ENCODE data around the gene FAM13A.

FAM13A gene

GRCh38 chr4:88804234-88804633, 252.8 kb downstream of the FAM13A start:
- DNase-seq, result no peak

- DNase-seq, result no peak
These were observed 253.3 kb downstream of the FAM13A start for GRCh38 chr4:88803600-88804096.

GRCh38 chr4:88802585-88803286, 254.2 kb downstream of the FAM13A start:
- DNase-seq, result no peak

GRCh38 chr4:88802138-88802537, 254.8 kb downstream of the FAM13A start:
- DNase-seq, result no peak

- DNase-seq, result no peak
These were observed 257.1 kb downstream of the FAM13A start for GRCh38 chr4:88799900-88800299.

- no peak for DNase-seq
These were observed 259.3 kb downstream of the FAM13A start for GRCh38 chr4:88797725-88798124.

GRCh38 chr4:88796545-88796944, 260.4 kb downstream of the FAM13A start:
- no peak for DNase-seq

GRCh38 chr4:88794952-88795351, 262.0 kb downstream of the FAM13A start:
- DNase-seq, result no peak

- DNase-seq, result no peak
These were observed 262.8 kb downstream of the FAM13A start for GRCh38 chr4:88794087-88794690.

GRCh38 chr4:88793475-88793874, 263.5 kb downstream of the FAM13A start:
- DNase-seq, result no peak

GRCh38 chr4:88792821-88793220, 264.2 kb downstream of the FAM13A start:
- no peak for DNase-seq

GRCh38 chr4:88792268-88792781, 264.7 kb downstream of the FAM13A start:
- no peak for DNase-seq

GRCh38 chr4:88791274-88791673, 265.7 kb downstream of the FAM13A start:
- no peak for DNase-seq

- no peak for DNase-seq
These were observed 268.1 kb downstream of the FAM13A start for GRCh38 chr4:88788895-88789294.

GRCh38 chr4:88788424-88788823, 268.6 kb downstream of the FAM13A start:
- DNase-seq, result no peak

- no peak for DNase-seq
These were observed 271.0 kb downstream of the FAM13A start for GRCh38 chr4:88786011-88786410.

- no peak for DNase-seq
These were observed 276.6 kb downstream of the FAM13A start for GRCh38 chr4:88780389-88780788.

GRCh38 chr4:88779431-88779830, 277.6 kb downstream of the FAM13A start:
- DNase-seq, result no peak

- no peak for DNase-seq
These were observed 281.5 kb downstream of the FAM13A start for GRCh38 chr4:88775529-88775928.

GRCh38 chr4:88775026-88775425, 282.0 kb downstream of the FAM13A start:
- no peak for DNase-seq

GRCh38 chr4:88771883-88772450, 285.0 kb downstream of the FAM13A start:
- no peak for DNase-seq

GRCh38 chr4:88765729-88766128, 291.3 kb downstream of the FAM13A start:
- no peak for DNase-seq

- no peak for DNase-seq
These were observed 293.9 kb downstream of the FAM13A start for GRCh38 chr4:88763075-88763474.

Data from stimulated activated CD4-positive, alpha-beta T cell treated with anti-CD3 and anti-CD28 coated beads, Interleukin-2, amount 100 ng/mL, for 24 hours (primary cell).